GM23338 (cell line): ENCODE data around the gene IL18R1. TPM values are rescaled to one million over a fixed set of nuclear protein-coding genes. Genes with fewer than 3 reads are reported as not detected.
A peak's percentile ranks its signal among the peaks of the same experiment; 100 is the strongest.

Source experiments
- ATAC-seq: fragments of 200-7000 bp; cut with Tn5 transposase; 3 replicates; pipeline ENCODE4 v1.9.1; 2020
- DNase-seq: peaks from one replicate; pipeline ENCODE4 v3.0.0-alpha.2; 2015; ENCODE audit warnings: low spot score
- H2AFZ ChIP-seq: fragments of 200-600 bp; sonication (generic); 2 replicates; pipeline ENCODE4 v1.8.0; 2016; ENCODE audit warnings: antibody characterized with exemption, mild to moderate bottlenecking, moderate library complexity
- H3F3A ChIP-seq: fragments of 200-600 bp; sonication (generic); replicated peaks from 2 replicates; pipeline ENCODE4 v1.8.0; 2017; ENCODE audit warnings: antibody characterized with exemption, mixed run types, low read depth
- H3K27ac ChIP-seq: fragments of 200-600 bp; sonication (generic); 2 replicates; pipeline ENCODE4 v1.6.1; 2016; ENCODE audit warnings: low read depth
- H3K27me3 ChIP-seq: fragments of 200-600 bp; sonication (generic); 2 replicates; pipeline ENCODE4 v1.8.0; 2016; ENCODE audit warnings: mild to moderate bottlenecking, mixed run types, moderate library complexity; ENCODE audit not compliant: insufficient read depth
- H3K36me3 ChIP-seq: fragments of 200-600 bp; sonication (generic); 2 replicates; pipeline ENCODE4 v1.8.0; 2016; ENCODE audit warnings: mild to moderate bottlenecking; ENCODE audit not compliant: insufficient read depth
- H3K4me1 ChIP-seq: fragments of 200-600 bp; sonication (generic); 2 replicates; pipeline ENCODE4 v1.8.0; 2016; ENCODE audit warnings: mild to moderate bottlenecking, moderate library complexity; ENCODE audit not compliant: insufficient read depth
- H3K4me2 ChIP-seq: fragments of 200-600 bp; sonication (generic); 2 replicates; pipeline ENCODE4 v1.7.1; 2017; ENCODE audit warnings: mixed run types
- H3K4me3 ChIP-seq: fragments of 200-600 bp; sonication (generic); 2 replicates; pipeline ENCODE4 v1.6.1; 2016; ENCODE audit warnings: mixed run types
- H3K79me2 ChIP-seq: fragments of 200-600 bp; sonication (generic); replicated peaks from 2 replicates; pipeline ENCODE4 v1.8.0; 2017; ENCODE audit warnings: mild to moderate bottlenecking; ENCODE audit not compliant: insufficient read depth
- H3K9me2 ChIP-seq: fragments of 200-600 bp; sonication (generic); 2 replicates; pipeline ENCODE4 v1.8.0; 2017; ENCODE audit not compliant: insufficient read depth
- H4K20me1 ChIP-seq: fragments of 200-600 bp; sonication (generic); replicated peaks from 2 replicates; pipeline ENCODE4 v1.8.0; 2017; ENCODE audit warnings: mild to moderate bottlenecking; ENCODE audit not compliant: insufficient read depth
- H3K27ac Mint-ChIP-seq: 2 replicates; pipeline ENCODE4 v1.8.0; 2020; ENCODE audit warnings: inconsistent platforms, mild to moderate bottlenecking, moderate library complexity, mixed read lengths
- H3K27me3 Mint-ChIP-seq: 3 replicates; pipeline ENCODE4 v1.8.0; 2022; ENCODE audit warnings: low read depth, mild to moderate bottlenecking, moderate library complexity, mixed read lengths, inconsistent platforms; ENCODE audit not compliant: insufficient read depth, poor library complexity
- H3K36me3 Mint-ChIP-seq: 3 replicates; pipeline ENCODE4 v1.8.0; 2021; ENCODE audit warnings: low read depth, mild to moderate bottlenecking, inconsistent platforms, moderate library complexity, mixed read lengths
- H3K4me1 Mint-ChIP-seq: 3 replicates; pipeline ENCODE4 v1.8.0; 2020; ENCODE audit warnings: mild to moderate bottlenecking, inconsistent platforms, mixed read lengths
- H3K4me3 Mint-ChIP-seq: 3 replicates; pipeline ENCODE4 v1.8.0; 2021; ENCODE audit warnings: moderate library complexity, mild to moderate bottlenecking, inconsistent platforms, mixed read lengths
- H3K9me3 Mint-ChIP-seq: 3 replicates; pipeline ENCODE4 v1.8.0; 2020; ENCODE audit warnings: moderate library complexity, mild to moderate bottlenecking, inconsistent platforms, mixed read lengths
- CREB1 ChIP-seq: fragments of 250-450 bp; sonication (Bioruptor Pico); IDR thresholded peaks from 2 replicates; pipeline ENCODE4 v1.5.0; 2020; ENCODE audit warnings: low read depth, mild to moderate bottlenecking, moderate library complexity
- CTCF ChIP-seq, 2 experiments: fragments of 200-600 bp in 1 of 2; sonication (generic) in 1 of 2; conservative IDR thresholded peaks; 2 replicates each; pipeline versions ENCODE4 v1.5.1 to v1.6.1; 2016 to 2017; ENCODE audit warnings: antibody characterized with exemption in 2 of 2, low read depth in 2 of 2, mild to moderate bottlenecking in 2 of 2, moderate library complexity in 1 of 2
- ETS1 ChIP-seq: IDR thresholded peaks from 2 replicates; pipeline ENCODE4 v1.6.1; 2016; ENCODE audit warnings: antibody characterized with exemption
- EZH2 ChIP-seq: fragments of 200-600 bp; sonication (generic); IDR thresholded peaks from one replicate; pipeline ENCODE4 v1.8.0; 2017; ENCODE audit warnings: antibody characterized with exemption, mild to moderate bottlenecking, low read depth; ENCODE audit not compliant: unreplicated experiment
- JUNB ChIP-seq: IDR thresholded peaks from one replicate; pipeline ENCODE4 v1.6.1; 2016; ENCODE audit warnings: antibody characterized with exemption; ENCODE audit not compliant: unreplicated experiment
- NANOG ChIP-seq: IDR thresholded peaks from 2 replicates; pipeline ENCODE4 v1.6.1; 2016; ENCODE audit warnings: antibody characterized with exemption, borderline replicate concordance
- REST ChIP-seq: IDR thresholded peaks from one replicate; pipeline ENCODE4 v1.6.1; 2018; ENCODE audit warnings: antibody characterized with exemption; ENCODE audit not compliant: unreplicated experiment
- ZNF114 ChIP-seq: fragments of 250-450 bp; sonication (Bioruptor Pico); IDR thresholded peaks from 2 replicates; pipeline ENCODE4 v1.5.0; 2020; ENCODE audit warnings: mild to moderate bottlenecking, moderate library complexity
- polyA plus RNA-seq: library from polyadenylated mRNA; unstranded; fragments of >200 nt; fragmentation: Nextera tagmentation; extraction: Ambion mirVana; gene quantifications from 2 replicates; pipeline ENCODE4 v1.2.1, GENCODE V29; 2016
- total RNA-seq: library from RNA; depleted of rRNA; stranded (reverse); fragments of >200 nt; shearing (Covaris generic); gene quantifications from 2 replicates; pipeline ENCODE4 v1.2.3, GENCODE V29; 2014
- TF ChIP-seq, protein P1 (sequence below): fragments of 250-450 bp; sonication (Bioruptor Pico); IDR thresholded peaks from 2 replicates; pipeline ENCODE4 v1.5.0; 2020; ENCODE audit warnings: mild to moderate bottlenecking, moderate library complexity

The IL18R1 gene
- total and polyA plus RNA-seq, 2 experiments from 2014 or later: 0.17 to 0.39 TPM

GRCh38 chr2:102356741-102357140 is 1.1 kb downstream of the IL18R1 start:
- Mint-ChIP-seq H3K27ac (no peak overlapping the region), H3K4me1 (peaks cover 6% of the 10 kb centered on the region; the same call in 2 of the 3 replicates), H3K27me3 (peaks cover 12% of the 10 kb centered on the region), H3K9me3 (no peaks in the 10 kb centered on the region), H3K4me3 (no peak overlapping the region), H3K36me3 (no peaks in the 10 kb centered on the region)
- DNase-seq: no peak
- Histone ChIP-seq H3K4me1 (no peaks in the 10 kb centered on the region; the same call in 1 of the 2 replicates), H3K27me3 (peaks cover 20% of the 10 kb centered on the region), H4K20me1 (no peaks in the 10 kb centered on the region), H3K9me2 (no peaks in the 10 kb centered on the region), H3F3A (no peaks in the 10 kb centered on the region), H3K36me3 (no peaks in the 10 kb centered on the region), H2AFZ (no peak overlapping the region), H3K27ac (no peak overlapping the region), H3K79me2 (no peaks in the 10 kb centered on the region), H3K4me2 (no peak overlapping the region), H3K4me3 (peak overlapping the region; percentile 72)
- no peak for ATAC-seq
- no peak for TF ChIP-seq CTCF (conservative IDR thresholded peaks at IDR 0.05; ENCODE audit: low read depth in 2 of 2)
- no peak for TF ChIP-seq JUNB
- no peak for TF ChIP-seq CREB1 (CRISPR knock-in tag)
- no peak for TF ChIP-seq REST
- TF ChIP-seq, protein P1, sequence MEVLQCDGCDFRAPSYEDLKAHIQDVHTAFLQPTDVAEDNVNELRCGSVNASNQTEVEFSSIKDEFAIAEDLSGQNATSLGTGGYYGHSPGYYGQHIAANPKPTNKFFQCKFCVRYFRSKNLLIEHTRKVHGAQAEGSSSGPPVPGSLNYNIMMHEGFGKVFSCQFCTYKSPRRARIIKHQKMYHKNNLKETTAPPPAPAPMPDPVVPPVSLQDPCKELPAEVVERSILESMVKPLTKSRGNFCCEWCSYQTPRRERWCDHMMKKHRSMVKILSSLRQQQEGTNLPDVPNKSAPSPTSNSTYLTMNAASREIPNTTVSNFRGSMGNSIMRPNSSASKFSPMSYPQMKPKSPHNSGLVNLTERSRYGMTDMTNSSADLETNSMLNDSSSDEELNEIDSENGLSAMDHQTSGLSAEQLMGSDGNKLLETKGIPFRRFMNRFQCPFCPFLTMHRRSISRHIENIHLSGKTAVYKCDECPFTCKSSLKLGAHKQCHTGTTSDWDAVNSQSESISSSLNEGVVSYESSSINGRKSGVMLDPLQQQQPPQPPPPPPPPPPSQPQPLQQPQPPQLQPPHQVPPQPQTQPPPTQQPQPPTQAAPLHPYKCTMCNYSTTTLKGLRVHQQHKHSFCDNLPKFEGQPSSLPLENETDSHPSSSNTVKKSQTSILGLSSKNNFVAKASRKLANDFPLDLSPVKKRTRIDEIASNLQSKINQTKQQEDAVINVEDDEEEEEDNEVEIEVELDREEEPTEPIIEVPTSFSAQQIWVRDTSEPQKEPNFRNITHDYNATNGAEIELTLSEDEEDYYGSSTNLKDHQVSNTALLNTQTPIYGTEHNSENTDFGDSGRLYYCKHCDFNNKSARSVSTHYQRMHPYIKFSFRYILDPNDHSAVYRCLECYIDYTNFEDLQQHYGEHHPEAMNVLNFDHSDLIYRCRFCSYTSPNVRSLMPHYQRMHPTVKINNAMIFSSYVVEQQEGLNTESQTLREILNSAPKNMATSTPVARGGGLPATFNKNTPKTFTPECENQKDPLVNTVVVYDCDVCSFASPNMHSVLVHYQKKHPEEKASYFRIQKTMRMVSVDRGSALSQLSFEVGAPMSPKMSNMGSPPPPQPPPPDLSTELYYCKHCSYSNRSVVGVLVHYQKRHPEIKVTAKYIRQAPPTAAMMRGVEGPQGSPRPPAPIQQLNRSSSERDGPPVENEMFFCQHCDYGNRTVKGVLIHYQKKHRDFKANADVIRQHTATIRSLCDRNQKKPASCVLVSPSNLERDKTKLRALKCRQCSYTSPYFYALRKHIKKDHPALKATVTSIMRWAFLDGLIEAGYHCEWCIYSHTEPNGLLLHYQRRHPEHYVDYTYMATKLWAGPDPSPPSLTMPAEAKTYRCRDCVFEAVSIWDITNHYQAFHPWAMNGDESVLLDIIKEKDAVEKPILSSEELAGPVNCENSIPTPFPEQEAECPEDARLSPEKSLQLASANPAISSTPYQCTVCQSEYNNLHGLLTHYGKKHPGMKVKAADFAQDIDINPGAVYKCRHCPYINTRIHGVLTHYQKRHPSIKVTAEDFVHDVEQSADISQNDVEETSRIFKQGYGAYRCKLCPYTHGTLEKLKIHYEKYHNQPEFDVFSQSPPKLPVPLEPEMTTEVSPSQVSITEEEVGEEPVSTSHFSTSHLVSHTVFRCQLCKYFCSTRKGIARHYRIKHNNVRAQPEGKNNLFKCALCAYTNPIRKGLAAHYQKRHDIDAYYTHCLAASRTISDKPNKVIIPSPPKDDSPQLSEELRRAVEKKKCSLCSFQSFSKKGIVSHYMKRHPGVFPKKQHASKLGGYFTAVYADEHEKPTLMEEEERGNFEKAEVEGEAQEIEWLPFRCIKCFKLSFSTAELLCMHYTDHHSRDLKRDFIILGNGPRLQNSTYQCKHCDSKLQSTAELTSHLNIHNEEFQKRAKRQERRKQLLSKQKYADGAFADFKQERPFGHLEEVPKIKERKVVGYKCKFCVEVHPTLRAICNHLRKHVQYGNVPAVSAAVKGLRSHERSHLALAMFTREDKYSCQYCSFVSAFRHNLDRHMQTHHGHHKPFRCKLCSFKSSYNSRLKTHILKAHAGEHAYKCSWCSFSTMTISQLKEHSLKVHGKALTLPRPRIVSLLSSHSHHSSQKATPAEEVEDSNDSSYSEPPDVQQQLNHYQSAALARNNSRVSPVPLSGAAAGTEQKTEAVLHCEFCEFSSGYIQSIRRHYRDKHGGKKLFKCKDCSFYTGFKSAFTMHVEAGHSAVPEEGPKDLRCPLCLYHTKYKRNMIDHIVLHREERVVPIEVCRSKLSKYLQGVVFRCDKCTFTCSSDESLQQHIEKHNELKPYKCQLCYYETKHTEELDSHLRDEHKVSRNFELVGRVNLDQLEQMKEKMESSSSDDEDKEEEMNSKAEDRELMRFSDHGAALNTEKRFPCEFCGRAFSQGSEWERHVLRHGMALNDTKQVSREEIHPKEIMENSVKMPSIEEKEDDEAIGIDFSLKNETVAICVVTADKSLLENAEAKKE: no peak
- TF ChIP-seq ZNF114: no peak
- no peak for TF ChIP-seq NANOG
- TF ChIP-seq EZH2: no peak
- no peak for TF ChIP-seq ETS1
